GM23248 (cell line): Measurements from ENCODE around the gene NPAS3.

Source experiments
- EZH2 ChIP-seq: fragments of 200-600 bp; sonication (generic); IDR thresholded peaks from 2 replicates; pipeline ENCODE4 v1.6.1; 2018; ENCODE audit warnings: antibody characterized with exemption, mild to moderate bottlenecking; ENCODE audit not compliant: insufficient read depth, poor library complexity, severe bottlenecking
- EZH2phosphoT487 ChIP-seq: fragments of 200-600 bp; sonication (generic); IDR thresholded peaks from 2 replicates; pipeline ENCODE4 v1.6.1; 2018; ENCODE audit warnings: antibody characterized with exemption, moderate library complexity, mild to moderate bottlenecking, low read depth; ENCODE audit not compliant: insufficient read depth

DNA sequence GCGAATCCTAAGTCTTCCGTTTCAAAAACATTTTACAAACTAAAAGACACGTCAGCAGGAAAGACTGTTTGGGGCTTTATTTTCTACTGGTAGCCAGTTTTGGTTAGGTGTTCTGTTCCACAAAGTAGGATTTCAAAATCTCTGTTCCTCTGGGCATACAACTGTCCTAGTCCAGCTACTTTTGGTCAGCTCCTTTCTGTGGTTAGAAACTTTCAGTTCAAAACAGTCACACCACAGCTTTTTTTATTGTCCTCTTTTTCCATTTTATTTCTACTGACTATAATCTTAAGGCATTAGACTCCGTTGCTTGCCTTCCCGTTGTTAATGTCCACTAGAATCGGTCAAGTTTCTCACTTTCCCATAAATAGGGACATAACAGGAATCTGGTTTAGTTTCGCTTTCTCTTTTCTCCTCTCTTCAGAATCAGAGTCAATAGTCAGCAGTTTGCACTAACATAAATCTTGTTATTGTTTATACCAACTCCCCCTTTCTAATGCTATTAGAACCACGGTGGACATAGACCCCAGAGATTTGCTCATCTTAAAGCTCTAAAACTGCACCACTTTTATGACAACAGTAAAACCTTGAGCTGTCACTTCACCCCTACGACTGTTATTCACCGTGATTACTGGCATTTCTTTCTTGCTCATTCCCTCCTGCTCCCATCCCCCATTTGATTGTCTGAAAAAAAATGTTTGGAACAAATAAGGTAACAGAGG lies 41.5 kb upstream of the NPAS3 start:
- TF ChIP-seq EZH2 (no peak), EZH2phosphoT487 (no peak)
